ENCODE results near the gene REPS2.
"Not testable (repeated sequence)": the region's sequence is repeated elsewhere in the genome, so short reads cannot be mapped to it uniquely, and the experiment has no call there.

Gene REPS2

DNA sequence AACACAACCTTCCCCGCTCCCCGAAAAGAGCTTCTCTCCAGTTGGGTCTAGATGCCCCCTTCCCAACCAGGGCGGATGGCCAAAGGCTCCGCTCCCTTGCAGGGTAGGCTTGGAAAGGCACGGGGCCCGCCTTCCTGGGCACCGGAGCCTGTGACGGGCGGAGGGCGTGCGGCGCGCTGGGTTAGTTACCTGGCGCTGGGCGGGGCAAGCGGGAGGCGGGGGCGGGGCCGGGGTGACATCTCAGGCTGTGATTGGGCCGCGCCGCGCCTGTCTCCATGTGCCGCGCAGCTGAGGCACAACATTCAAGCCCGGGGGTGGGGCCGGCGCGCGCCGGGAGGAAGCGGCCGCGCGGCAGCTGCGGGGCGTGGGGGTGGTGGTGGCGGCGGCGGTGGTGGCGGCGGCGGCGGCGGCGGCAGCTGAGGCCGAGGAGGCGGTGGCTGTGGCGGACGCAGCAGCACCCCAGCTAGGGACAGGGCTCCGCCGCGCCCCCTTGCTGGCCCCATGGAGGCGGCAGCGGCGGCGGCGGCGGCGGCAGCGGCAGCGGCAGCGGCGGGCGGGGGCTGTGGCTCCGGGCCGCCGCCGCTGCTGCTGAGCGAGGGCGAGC lies at the start of gene REPS2:
TSS of gene REPS2 (plus strand) at position 298 of the 604 bp plus-strand sequence. CDS start at position 502, 204 bp downstream.
- peak; percentile 3 for DNase-seq

DNA sequence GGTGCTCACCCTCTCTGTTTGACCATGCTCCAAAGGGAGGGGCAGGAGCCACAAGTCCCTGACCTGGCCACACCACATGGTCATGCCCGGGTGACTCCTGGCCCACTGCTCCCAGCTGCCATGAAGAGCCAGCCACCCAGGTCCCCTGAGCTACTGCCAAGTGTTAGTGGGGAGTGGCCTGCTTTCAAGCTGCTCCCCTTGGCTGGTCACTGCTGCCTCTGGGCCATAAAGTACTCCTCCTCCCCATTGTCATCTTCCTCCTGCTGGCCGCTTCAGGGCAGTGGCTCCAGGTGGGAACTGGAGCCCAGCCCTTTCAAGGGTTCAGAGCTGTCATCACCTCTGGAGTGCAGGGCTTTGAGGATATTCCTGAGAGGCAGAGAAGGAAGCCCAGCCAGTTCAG lies 49.0 kb upstream of the REPS2 start:
- no peak for DNase-seq

DNA sequence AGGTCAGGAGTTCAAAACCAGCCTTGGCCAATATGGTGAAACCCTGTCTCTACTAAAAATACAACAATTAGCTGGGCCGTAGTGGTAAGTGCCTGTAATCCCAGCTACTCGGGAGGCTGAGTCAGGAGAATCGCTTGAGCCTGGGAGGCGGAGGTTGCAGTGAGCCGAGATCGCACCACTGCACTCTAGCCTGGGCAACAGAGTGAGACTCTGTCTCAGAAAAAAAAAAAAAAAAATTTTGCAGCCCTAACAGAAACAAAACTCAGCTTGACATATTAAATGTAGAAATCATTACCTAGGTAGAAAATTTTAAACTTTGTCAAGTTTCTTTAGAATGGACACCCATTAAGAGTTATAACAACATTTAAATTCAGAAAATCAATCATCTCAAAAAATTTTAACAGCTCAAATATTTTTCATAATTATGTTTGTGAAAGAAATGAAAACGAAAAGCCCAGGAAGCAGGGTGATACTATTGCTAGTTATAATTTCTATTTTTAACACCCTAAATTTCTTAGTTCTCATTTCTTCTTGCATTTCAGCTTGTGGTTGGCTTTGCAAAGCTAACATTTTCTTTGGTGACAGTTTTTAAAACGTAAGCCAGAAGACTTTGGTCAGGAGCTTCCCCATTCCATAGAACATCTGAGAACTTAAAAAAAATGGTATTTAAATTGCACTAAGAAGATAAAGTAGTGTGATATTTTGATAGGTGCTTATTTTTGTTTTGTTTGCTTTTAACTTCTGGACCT lies 43.0 kb upstream of the REPS2 start:
- DNase-seq = no peak

DNA sequence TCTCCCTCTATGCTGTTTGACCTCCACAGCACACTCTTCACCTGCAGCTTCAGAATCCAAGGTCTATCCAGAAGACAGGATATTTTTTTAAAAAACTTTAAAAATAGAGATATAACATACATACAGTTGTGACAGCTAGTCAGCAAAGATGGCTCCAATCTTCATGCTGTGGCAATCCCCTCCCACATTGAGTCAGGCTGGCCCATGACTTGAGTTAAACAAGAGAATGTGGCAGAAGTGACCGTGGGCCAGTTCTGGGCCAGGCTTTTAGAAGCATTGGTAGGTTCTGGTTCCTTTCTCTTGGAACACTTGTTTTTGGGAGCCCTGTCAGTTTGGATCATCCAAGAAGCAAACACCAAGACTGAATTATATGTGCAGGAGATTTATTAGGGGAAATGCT lies 36.1 kb upstream of the REPS2 start:
- DNase-seq = no peak

DNA sequence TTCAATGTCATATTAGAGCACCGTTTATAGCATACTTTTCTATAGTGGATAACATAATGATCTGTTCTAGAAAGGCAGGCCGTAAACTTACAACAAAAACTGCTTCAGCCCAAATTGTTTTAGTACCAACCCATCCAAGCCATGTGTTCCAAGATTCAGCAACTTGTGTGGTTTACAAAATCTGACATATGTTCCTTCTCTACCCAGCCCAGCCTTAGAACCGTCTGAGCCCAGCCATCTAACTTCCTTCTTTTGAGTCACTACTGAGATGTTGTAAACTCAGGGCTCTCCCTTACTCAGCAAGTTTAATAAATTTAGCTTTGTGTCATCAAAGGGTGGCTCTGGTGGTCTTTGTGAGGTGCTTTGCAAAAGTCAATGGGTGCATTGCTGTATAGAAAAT lies 32.4 kb upstream of the REPS2 start:
- DNase-seq = no peak

DNA sequence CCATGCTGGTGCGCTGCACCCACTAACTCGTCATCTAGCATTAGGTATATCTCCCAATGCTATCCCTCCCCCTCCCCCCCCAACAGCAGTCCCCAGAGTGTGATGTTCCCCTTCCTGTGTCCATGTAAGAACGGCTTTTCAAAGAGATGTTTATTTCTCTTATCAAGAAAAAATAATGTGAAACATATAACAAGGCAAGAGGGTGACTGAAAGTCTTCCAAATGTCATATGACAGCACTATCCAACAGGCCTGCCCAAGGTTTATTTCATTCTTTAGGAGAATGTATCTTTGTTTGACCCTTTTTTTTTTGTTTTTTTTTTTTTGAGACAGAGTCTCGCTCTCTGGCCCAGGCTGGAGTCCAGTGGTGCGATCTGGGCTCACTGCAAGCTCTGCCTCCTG lies 29.9 kb upstream of the REPS2 start:
- no peak for DNase-seq

DNA sequence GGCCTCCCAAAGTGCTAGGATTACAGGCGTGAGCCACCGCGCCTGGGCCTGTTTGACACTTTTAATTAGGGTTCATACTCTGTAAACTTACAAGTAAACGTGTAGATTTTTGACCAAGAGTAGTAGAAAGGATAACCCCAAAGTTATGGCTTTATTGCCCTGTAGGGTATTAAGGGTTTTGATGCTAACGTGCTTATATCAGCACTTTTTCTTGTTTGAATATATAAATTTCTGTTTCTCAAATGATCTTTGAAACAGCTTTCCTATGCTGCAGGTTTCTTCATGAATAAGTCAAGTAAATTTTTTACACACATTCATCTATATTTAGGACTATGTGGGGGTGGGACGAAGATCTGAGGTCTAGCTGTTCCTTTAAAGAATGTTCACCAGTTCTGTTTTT lies 29.3 kb upstream of the REPS2 start:
- DNase-seq = no peak

DNA sequence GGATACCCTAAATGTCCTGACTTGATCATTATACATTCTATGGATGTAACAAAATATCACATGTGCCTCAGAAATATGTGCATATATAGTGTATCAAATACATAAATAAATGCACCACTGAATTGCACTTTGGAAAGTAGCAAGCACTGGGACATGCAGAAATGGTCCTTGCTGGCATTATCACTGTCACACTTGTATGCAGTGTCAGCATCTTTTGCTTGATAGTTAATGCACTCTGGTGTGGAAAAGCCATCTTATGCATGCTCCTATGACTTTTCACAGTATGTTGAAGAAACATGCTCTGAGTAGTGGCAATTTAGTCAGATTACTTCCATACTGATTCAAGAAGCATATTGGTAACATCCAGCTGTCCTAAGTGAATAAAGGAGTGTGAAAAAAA lies 27.5 kb upstream of the REPS2 start:
- DNase-seq = no peak

DNA sequence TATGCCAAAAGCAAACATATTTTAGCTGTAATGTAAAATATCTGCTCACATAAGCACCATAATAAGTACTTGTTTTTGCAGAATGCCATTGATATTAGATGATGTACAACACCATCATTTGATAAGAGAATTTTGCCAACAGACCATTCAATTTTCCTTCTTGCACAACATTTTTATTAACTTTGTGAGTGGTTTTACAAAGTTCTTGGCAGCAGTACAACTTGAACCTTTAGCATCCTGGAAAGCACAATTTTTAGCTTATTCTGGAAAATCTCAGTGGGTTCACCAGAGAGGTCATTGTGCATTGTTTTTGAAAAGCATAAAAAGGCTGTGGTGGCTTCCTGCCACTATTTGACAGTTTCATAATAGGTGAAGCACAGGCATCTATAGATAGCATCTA lies 26.4 kb upstream of the REPS2 start:
- no peak for DNase-seq

DNA sequence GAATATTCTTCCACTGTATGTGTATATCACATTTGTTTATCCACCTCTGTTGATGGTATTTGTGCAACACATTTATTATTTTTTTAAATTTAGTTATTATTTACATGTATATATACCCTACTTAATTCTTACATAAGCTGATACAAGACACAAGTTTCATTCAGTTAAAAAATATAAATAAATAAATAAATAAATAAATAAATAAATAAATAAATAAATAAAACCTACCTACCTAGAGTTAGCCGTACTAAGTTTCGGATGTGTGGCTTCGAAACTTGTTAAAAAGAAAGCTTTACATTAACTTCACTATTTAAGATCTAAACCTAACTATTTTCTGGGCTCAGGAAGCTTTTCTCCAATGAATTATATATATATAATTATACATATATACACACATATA lies 23.3 kb upstream of the REPS2 start:
- DNase-seq = no peak

DNA sequence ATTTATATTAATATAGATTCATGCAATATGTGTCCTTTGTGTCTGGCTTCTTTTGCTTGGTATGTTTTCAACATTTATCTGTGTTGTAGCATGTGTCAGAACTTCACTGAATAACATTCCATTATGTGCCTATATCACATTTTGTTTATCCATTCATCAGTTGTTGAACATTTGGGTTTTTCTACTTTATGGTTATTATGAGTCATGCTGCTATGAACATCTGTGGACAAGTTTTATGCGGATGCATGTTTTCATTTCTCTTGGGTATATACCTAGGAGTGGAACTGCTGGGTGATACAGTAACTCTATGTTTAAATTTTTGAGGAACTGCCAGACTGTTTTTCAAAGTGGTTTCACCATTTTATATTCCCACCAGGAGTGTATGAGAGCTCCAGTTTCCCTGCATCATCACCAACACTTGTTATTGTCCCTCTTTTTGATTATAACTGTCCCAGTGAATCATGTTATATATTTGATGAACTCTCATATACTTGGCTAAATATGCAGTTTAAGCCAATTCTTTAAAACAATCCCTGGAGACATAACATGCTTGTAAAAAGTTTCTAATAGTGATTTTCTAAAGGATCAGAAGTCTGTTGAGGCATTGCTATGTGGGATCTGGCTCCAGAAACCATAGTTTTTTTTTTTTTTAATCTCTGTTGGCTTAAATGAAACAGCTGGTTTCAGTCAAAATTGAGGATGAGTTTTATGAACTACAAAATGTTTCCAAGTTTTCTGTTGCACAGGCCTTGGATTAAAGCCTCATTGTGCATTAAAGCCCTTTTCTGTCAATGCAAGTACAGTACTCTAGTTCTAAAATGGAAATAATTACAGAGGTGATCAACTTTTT lies 21.6 kb upstream of the REPS2 start:
- no peak for DNase-seq

DNA sequence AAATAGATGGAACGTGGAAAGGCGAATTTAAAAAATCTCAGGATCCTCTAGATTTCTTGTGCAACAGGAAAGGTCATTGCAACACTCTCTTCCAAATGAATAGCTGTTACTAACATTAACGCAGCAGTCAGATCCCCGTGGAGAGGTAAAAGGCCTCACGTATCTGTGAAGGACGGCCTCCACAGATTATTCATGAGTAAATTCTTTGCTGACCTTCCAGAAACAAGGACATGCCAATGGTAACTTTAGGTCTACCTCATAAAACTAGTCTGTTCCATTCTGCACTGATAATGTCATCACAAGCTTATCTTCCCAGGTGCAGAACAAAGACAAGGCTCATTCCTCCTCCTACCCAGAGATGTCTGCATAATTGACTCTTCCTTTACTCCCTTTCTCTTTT lies 16.1 kb upstream of the REPS2 start:
- DNase-seq = no peak

DNA sequence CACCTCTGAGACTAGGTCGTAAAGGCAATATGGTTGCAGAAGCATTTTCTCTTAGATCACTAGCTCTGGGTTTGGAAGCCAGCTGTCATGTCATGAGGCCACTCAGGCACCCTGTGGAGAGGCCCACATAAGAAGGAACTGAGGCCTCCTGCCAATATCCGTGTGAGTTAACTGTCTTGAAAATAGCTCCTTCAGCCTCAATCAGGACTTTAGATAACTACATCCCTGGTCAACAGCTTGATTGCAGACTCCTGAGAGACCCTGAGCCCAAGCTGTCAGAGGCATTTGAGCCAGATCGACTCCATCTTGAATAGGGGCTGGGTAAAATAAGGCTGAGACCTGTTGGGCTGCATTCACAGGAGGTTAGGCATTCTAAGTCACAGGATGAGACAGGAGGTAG lies 15.1 kb upstream of the REPS2 start:
- no peak for DNase-seq

DNA sequence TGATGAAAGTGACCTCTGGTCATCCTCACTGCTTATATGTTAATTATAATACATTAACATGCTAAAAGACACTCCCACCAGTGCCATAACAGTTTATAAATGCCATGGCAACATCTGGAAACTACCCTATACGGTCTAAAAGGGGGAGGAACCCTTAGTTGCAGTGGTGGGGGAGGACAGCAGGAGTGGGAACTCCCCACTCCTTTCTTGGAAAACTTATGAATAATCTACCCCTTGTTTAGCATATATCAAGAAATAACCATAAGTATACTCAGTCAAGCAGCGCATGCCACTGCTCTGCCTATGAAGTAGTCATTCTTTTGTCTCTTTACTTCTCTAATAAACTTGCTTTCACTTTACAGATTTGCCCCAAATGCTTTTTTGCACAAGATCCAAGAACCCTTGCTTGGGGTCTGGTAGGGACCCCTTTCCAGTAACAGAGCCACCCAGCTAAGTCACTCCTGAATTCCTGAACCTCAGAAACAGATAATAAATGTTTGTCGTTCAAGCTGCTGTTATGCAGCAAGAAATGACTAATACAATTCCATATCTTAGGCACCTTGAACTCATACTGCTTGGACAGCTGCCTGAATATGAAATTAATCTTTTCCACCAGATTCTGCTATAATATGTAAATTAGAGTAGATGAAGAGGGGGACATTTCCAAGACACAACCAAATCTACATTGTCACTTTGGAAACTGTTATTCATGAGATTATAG lies 14.4 kb upstream of the REPS2 start:
- no peak for DNase-seq

DNA sequence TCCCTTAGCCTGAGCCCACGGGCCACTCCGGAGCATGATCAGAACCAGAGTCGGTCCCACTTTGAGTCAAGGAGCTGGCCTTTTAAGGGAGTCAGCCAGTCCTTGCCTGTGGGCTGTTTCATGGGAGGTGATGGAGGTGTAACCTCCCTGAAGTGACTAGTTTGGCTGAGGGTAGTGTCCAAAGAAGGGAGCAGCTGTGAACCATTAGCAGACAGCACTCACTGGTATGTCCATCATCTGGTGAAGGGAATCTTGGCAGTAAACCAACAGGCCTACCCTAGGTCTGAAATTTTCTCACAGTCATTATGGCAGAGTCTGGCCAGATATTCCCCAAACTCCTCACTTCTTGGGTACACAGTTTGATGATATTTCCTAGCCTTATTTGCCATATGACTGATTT lies 12.3 kb upstream of the REPS2 start:
- DNase-seq = no peak

DNA sequence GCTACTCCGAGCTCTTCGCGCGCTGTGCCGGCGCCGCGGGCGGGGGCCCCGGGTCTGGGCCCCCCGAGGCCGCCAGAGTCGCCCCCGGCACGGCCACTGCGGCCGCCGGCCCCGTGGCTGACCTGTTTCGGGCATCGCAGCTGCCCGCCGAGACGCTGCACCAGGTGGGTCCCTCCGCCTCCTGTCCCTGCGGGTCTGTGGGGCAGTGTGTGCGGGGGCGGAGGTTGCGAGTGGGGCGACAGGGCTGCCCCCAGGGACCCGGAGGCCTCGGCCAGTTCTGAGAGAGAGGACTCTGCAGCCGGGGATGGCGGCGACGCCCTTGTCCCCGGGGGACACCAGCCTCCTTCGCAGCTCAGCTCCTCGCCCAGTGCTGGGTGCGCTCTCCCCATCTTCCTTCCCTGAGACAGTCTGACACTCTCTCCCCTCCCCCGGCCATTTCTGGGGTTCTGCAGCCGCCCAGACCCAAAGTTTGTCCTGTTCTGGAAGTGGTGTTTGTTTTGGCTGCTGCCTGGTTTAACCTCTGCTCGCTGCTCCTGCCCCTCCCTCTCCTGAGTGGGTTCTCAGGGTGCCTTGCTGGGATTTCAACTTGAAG lies 609 bp downstream of the REPS2 start:
- DNase-seq = no peak

DNA sequence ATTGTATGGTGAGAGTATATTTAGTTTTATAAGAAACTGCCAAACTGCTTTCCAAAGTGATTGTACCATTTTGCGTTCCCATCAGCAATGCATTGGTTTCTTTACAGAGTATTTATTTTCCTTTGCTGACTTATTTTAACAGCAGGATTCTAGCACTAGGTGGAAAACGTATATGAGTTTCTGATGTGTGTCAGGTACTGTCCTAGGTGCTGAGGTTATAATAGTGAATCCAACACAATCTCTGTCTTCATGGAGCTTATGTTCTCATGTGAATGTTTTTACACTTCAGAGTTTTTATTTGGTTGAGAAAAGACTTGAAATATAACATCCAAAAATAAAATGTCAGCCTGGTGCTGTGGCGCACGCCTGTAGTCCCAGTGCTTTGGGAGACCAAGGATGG lies 4.0 kb downstream of the REPS2 start:
- DNase-seq = no peak

DNA sequence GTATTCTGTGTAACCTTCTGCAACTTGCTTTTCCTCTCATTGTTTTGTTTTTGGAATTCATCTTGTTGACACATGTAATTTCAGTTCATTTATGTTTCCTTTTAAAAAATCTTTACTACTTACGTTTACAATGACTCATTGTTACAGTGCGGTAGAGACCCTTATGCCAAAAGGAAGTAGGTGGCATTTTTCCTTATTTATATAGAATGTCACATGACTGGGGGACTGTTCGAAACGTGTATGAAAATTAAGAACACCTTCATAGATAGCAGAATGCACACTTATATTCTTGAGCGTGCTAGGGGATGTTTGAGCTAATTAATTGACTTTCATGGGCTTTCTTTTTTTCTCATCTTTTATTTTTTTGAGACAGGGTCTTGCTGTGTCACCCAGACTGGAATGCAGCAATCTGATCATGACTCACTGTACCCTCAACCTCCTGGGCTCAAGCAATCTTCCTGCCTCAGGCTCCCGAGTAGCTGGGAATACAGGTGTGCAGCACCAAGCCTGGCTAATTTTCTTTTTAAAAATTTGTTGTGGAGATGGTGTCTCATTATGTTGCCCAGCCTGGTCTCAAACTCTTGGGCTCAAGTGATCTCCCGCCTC lies 7.3 kb downstream of the REPS2 start:
- DNase-seq = no peak

DNA sequence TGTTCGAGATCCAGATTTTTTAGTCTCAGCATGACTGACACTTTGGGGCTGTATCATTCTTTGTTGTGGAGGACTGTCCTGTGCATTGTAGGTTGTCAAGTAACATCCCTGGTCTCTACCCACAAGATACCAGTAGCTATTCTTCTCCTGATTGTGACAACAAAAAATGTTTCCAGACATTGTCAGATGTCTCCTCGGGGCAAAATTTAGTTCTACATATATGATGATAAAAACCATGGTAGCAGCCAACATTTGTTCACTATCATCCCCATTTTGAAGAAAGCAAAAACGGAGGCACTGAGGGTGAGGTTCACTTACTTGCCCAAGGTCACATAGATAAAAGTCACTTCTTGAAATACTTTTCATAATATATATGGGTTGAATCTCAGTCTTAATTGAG lies 11.3 kb downstream of the REPS2 start:
- DNase-seq = no peak

DNA sequence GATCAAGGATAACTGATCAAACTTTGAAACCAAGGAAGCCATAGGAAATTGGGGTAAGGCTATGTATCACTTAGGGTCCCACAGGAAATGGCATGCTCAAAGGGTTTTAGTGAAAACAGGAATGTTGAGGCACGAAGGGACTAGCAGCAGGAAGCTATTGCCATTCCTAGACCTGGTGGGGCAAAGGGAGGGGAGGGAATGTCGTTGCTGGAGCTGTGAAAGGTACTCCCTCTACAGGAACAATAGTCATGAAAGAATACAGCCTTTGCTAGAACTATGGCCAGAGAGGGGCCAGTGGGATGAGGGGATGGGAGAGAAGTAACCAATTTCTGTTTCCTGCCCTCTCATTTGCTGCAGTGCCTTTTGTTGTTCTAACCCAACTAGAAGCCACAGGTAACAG lies 11.9 kb downstream of the REPS2 start:
- no peak for DNase-seq

DNA sequence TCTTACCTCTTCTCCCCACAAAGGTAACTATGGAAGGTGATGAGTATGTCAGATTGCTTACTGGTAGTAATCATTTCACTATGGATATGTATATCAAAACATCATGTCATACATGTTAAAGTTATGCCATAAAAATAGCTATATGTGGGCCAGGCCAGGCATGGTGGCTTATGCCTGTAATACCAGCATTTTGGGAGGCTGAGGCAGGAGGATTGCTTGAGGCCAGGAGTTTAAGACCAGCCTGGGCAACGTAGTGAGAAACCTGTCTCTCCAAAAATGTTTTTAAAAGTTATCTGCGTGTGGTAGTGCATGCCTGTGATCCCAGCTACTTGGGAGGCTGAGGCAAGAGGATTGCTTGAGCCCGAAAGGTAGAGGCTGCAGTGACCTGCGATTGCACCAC lies 16.2 kb downstream of the REPS2 start:
- not testable (repeated sequence) for DNase-seq

DNA sequence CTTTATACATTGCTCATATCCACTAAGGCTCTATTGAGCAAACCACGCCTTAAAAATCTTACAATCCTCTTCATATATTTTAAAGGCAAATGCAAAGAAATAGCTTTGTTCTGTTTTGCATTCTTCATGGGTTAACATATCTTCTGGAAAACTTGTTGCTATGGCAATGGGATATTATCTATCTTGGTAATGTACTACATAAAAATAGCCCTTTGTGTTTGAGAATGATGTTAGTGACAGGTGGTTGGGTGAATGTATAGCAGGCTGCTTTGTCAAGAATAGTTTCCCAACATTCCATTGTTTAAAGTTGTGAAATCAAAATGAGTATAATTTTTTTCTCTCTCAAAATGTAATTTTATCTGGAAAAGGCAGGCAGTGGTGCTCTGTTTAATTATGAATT lies 16.8 kb downstream of the REPS2 start:
- no peak for DNase-seq

DNA sequence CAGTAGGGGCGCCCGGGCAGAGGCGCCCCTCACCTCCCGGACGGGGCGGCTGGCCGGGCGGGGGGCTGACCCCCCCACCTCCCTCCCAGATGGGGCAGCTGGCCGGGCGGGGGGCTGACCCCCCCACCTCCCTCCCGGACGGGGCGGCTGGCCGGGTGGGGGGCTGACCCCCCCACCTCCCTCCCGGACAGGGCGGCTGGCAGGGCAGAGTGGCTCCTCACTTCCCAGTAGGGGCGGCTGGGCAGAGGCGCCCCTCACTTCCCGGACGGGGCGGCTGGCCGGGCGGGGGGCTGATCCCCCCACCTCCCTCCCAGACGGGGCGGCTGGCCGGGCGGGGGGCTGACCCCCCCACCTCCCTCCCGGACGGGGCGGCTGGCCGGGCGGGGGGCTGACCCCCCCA lies 18.5 kb downstream of the REPS2 start:
- not testable (repeated sequence) for DNase-seq
